SK-N-SH (cell line): ENCODE data around the gene LILRB3.

Experiments used
- CTCF ChIP-seq: fragments of 200-600 bp; sonication (generic); IDR thresholded peaks from 2 replicates; pipeline ENCODE4 v1.6.1; 2017; ENCODE audit warnings: antibody characterized with exemption, mild to moderate bottlenecking, moderate library complexity
- GATA2 ChIP-seq: sonication (generic); formaldehyde crosslinking; IDR thresholded peaks from 2 replicates; pipeline ENCODE4 v1.5.0; 2020; ENCODE audit warnings: mild to moderate bottlenecking, missing genetic modification reagents
- POLR2AphosphoS5 ChIP-seq: IDR thresholded peaks from 2 replicates; pipeline ENCODE4 v1.6.1; 2012; ENCODE audit warnings: low read depth, low read length
- RXRA ChIP-seq: IDR thresholded peaks from 2 replicates; pipeline ENCODE4 v1.4.0; 2012; ENCODE audit warnings: low read depth, mild to moderate bottlenecking, borderline replicate concordance
- TCF12 ChIP-seq: IDR thresholded peaks from 2 replicates; pipeline ENCODE4 v1.4.0; 2012
- USF2 ChIP-seq: fragments of 150-350 bp; IDR thresholded peaks from 2 replicates; pipeline ENCODE4 v1.6.1; 2017; ENCODE audit warnings: antibody characterized with exemption, low read length, low read depth, borderline replicate concordance
- ZBTB33 ChIP-seq: IDR thresholded peaks from 2 replicates; pipeline ENCODE4 v1.4.0; 2012; ENCODE audit warnings: low read depth, borderline replicate concordance

- no peak for TF ChIP-seq USF2
- no peak for TF ChIP-seq TCF12
- TF ChIP-seq CTCF: no peak
- TF ChIP-seq GATA2 (CRISPR knock-in tag): no peak
- TF ChIP-seq ZBTB33: no peak
- TF ChIP-seq POLR2AphosphoS5: no peak
- no peak for TF ChIP-seq RXRA
Measured at GRCh38 chr19:54257116-54257480, 34.3 kb upstream of the LILRB3 start, which contains the start of gene LILRB5.
